CD4-positive, alpha-beta memory T cell (primary cell): ENCODE results near the gene GLUD1. TPM values are rescaled to one million over a fixed set of nuclear protein-coding genes. Genes with fewer than 3 reads are reported as not detected.
A peak's percentile ranks its signal among the peaks of the same experiment; 100 is the strongest.
"Not testable (repeated sequence)": the region's sequence is repeated elsewhere in the genome, so short reads cannot be mapped to it uniquely, and the experiment has no call there.

ENCODE experiments used
- CTCF ChIA-PET: fragments of 350-600 bp; sonication (Branson Sonifier 250); formaldehyde crosslinking; loops from one replicate; lab custom pipeline; 2021; ENCODE audit warnings: inconsistent platforms; ENCODE audit not compliant: partially characterized antibody; lab: Charles Lee
- POLR2A ChIA-PET: fragments of 350-600 bp; sonication (Branson Sonifier 250); formaldehyde crosslinking; loops from one replicate; lab custom pipeline; 2021; ENCODE audit not compliant: partially characterized antibody; lab: Charles Lee
- DNase-seq, 5 donors: peaks; one replicate each; pipeline versions ENCODE4 v3.0.0 to v3.0.0-alpha.2; 2020 to 2022; ENCODE audit warnings: mixed read lengths in 1 of 5
- H3K27ac ChIP-seq: one replicate; pipeline ENCODE4 v1.7.0; 2013; ENCODE audit warnings: low read depth, low read length
- H3K27me3 ChIP-seq: 2 replicates; pipeline ENCODE4 v1.7.0; 2013; ENCODE audit warnings: mild to moderate bottlenecking, low read length, moderate library complexity; ENCODE audit not compliant: insufficient read depth
- H3K36me3 ChIP-seq: 2 replicates; pipeline ENCODE4 v1.7.0; 2013; ENCODE audit warnings: mild to moderate bottlenecking, low read length, moderate library complexity; ENCODE audit not compliant: insufficient read depth
- H3K4me1 ChIP-seq: 2 replicates; pipeline ENCODE4 v1.7.0; 2013; ENCODE audit warnings: mild to moderate bottlenecking, low read length, moderate library complexity; ENCODE audit not compliant: insufficient read depth
- H3K4me3 ChIP-seq, 2 donors: one replicate each; pipeline ENCODE4 v1.7.0; 2013; ENCODE audit warnings: low read length in 2 of 2, mild to moderate bottlenecking in 1 of 2
- H3K9me3 ChIP-seq, 2 donors: one replicate each; pipeline ENCODE4 v1.7.0; 2013; ENCODE audit warnings: low read length in 2 of 2, control low read depth in 1 of 2; ENCODE audit not compliant: control insufficient read depth in 1 of 2
- H3K27ac Mint-ChIP-seq, 7 donors: one replicate each; pipeline ENCODE4 v1.8.0; 2020 to 2021; ENCODE audit warnings: mixed read lengths in 7 of 7, mild to moderate bottlenecking in 6 of 7, inconsistent platforms in 3 of 7, moderate library complexity in 3 of 7
- H3K27me3 Mint-ChIP-seq, 2 donors: one replicate each; pipeline ENCODE4 v1.8.0; 2020 to 2021; ENCODE audit warnings: mixed read lengths in 2 of 2
- H3K36me3 Mint-ChIP-seq, 2 donors: one replicate each; pipeline ENCODE4 v1.8.0; 2020 to 2021; ENCODE audit warnings: mixed read lengths in 2 of 2, inconsistent platforms in 1 of 2, mild to moderate bottlenecking in 1 of 2
- H3K4me1 Mint-ChIP-seq, 4 donors: one replicate each; pipeline ENCODE4 v1.8.0; 2020 to 2021; ENCODE audit warnings: mixed read lengths in 4 of 4, mild to moderate bottlenecking in 1 of 4
- H3K4me3 Mint-ChIP-seq, 8 donors: one replicate each; pipeline ENCODE4 v1.8.0; 2020 to 2021; ENCODE audit warnings: mixed read lengths in 8 of 8, mild to moderate bottlenecking in 7 of 8, moderate library complexity in 6 of 8, inconsistent platforms in 3 of 8
- H3K9me3 Mint-ChIP-seq, 8 donors: one replicate each; pipeline ENCODE4 v1.8.0; 2020 to 2021; ENCODE audit warnings: mixed read lengths in 8 of 8, mild to moderate bottlenecking in 5 of 8, inconsistent platforms in 3 of 8, moderate library complexity in 1 of 8
- intact Hi-C: fragments of 100-400 bp; cut with micrococcal nuclease; formaldehyde crosslinking; loops from one replicate; pipeline ENCODE4 v1.15.1; 2023
- polyA plus RNA-seq, 2 donors: library from polyadenylated mRNA; unstranded; fragments of 300-500 nt; fragmentation: Illumina TruSeq; gene quantifications; one replicate each; pipeline ENCODE4 v1.2.3, GENCODE V29; 2021
- total RNA-seq, 2 experiments: library from RNA; stranded (reverse); gene quantifications; one replicate each; pipeline ENCODE4 v1.2.3, GENCODE V29; 2021

Gene GLUD1
- total RNA-seq, result 10 to 100 TPM; 75.8 to 83.8 TPM
- polyA plus RNA-seq, result 100 to 1,000 TPM; 125 to 158 TPM

GRCh38 chr10:87094373-87095235 lies at the start of gene GLUD1, which contains the start of gene SHLD2:
Gene GLUD1, minus strand, starts transcription at chr10:87094843. Its CDS starts 74 bp downstream, at chr10:87094769.
Gene SHLD2, plus strand, starts transcription at chr10:87095206. Its CDS starts 56,149 bp downstream, at chr10:87151355.
- no peaks in the 10 kb centered on the region for H3K27me3 Mint-ChIP-seq
- no peaks in the 10 kb centered on the region for H3K9me3 Mint-ChIP-seq
- peaks cover 51% of the 10 kb centered on the region for H3K4me1 ChIP-seq
- no peaks in the 10 kb centered on the region for H3K36me3 ChIP-seq
- H3K27ac ChIP-seq, result peak within 1 kb of the TSS; percentile 86
- DNase-seq, result peak; percentile 86 to 90 (median 88)
- peaks cover 41 to 60% (median 50%) of the 10 kb centered on the region in 4 donors for H3K4me1 Mint-ChIP-seq
- no peaks in the 10 kb centered on the region for H3K27me3 ChIP-seq
- peak within 1 kb of the TSS; percentile 93 to 99 (median 95) for H3K27ac Mint-ChIP-seq
- H3K4me3 ChIP-seq, result peak within 1 kb of the TSS; percentile 58 to 63
- no peaks in the 10 kb centered on the region for H3K9me3 ChIP-seq
- CTCF ChIA-PET, result interaction anchor here (1.0 to 5.2 kb wide), 2 partner anchors 10 to 124 kb away, joined by 3 to 22 read pairs; no protein-coding TSS in a partner anchor
- peak within 1 kb of the TSS; percentile 91 to 97 (median 94) for H3K4me3 Mint-ChIP-seq
- peaks cover 5 to 19% of the 10 kb centered on the region in 2 donors for H3K36me3 Mint-ChIP-seq
- POLR2A ChIA-PET, result interaction anchor here (0.9 to 4.8 kb wide), 9 partner anchors 8 to 560 kb away, joined by 3 to 34 read pairs (median 5); partner anchors contain the start of gene BMPR1A
- intact Hi-C loops, result loop anchor here (1.0 to 10.0 kb wide), 5 partner anchors 123 to 768 kb away; partner anchors contain the start of genes BMPR1A, KLLN and PTEN

GRCh38 chr10:87143109-87143418 lies 48.4 kb upstream of the GLUD1 start:
- H3K9me3 Mint-ChIP-seq, intact Hi-C loops, CTCF ChIA-PET, H3K4me3 Mint-ChIP-seq, H3K36me3 Mint-ChIP-seq, H3K27me3 ChIP-seq, POLR2A ChIA-PET, H3K4me3 ChIP-seq, DNase-seq, H3K27me3 Mint-ChIP-seq, H3K4me1 Mint-ChIP-seq, H3K9me3 ChIP-seq, H3K36me3 ChIP-seq, H3K4me1 ChIP-seq, H3K27ac ChIP-seq: not testable (repeated sequence)
- peak overlapping the region in 2 of 7 donors; percentile 7 to 31 for H3K27ac Mint-ChIP-seq

GRCh38 chr10:87142230-87143108 lies 47.8 kb upstream of the GLUD1 start:
- H3K27me3 ChIP-seq, H3K27me3 Mint-ChIP-seq, H3K36me3 ChIP-seq, H3K9me3 Mint-ChIP-seq, H3K9me3 ChIP-seq, H3K36me3 Mint-ChIP-seq, H3K4me1 Mint-ChIP-seq, DNase-seq, CTCF ChIA-PET, intact Hi-C loops, POLR2A ChIA-PET, H3K4me3 ChIP-seq, H3K4me1 ChIP-seq, H3K4me3 Mint-ChIP-seq, H3K27ac ChIP-seq: not testable (repeated sequence)
- H3K27ac Mint-ChIP-seq, result peak overlapping the region in 1 of 7 donors; percentile 23

GRCh38 chr10:87137478-87137877 lies 42.8 kb upstream of the GLUD1 start:
- DNase-seq, CTCF ChIA-PET, H3K27me3 Mint-ChIP-seq, H3K4me3 ChIP-seq, POLR2A ChIA-PET, H3K4me3 Mint-ChIP-seq, H3K4me1 ChIP-seq, H3K27ac ChIP-seq, H3K36me3 ChIP-seq, H3K27me3 ChIP-seq, H3K27ac Mint-ChIP-seq, H3K9me3 ChIP-seq, H3K4me1 Mint-ChIP-seq, intact Hi-C loops: not testable (repeated sequence)
- peaks cover 21 to 25% of the 10 kb centered on the region in 2 donors for H3K36me3 Mint-ChIP-seq
- peaks cover 0 to 20% (median 7%) of the 10 kb centered on the region in 8 donors for H3K9me3 Mint-ChIP-seq

GRCh38 chr10:87134440-87134839 lies 39.8 kb upstream of the GLUD1 start:
- H3K36me3 ChIP-seq, H3K27me3 Mint-ChIP-seq, H3K9me3 ChIP-seq, H3K4me1 Mint-ChIP-seq, H3K27ac Mint-ChIP-seq, H3K4me3 Mint-ChIP-seq, H3K27ac ChIP-seq, CTCF ChIA-PET, POLR2A ChIA-PET, DNase-seq, intact Hi-C loops, H3K27me3 ChIP-seq, H3K4me3 ChIP-seq, H3K4me1 ChIP-seq: not testable (repeated sequence)
- Mint-ChIP-seq H3K9me3 (peaks cover 0 to 14% (median 7%) of the 10 kb centered on the region in 8 donors), H3K36me3 (peaks cover 28 to 35% of the 10 kb centered on the region in 2 donors)

GRCh38 chr10:87133936-87134335 lies 39.3 kb upstream of the GLUD1 start:
- H3K36me3 ChIP-seq, POLR2A ChIA-PET, H3K4me3 ChIP-seq, intact Hi-C loops, H3K4me1 Mint-ChIP-seq, CTCF ChIA-PET, H3K4me3 Mint-ChIP-seq, DNase-seq, H3K27ac ChIP-seq, H3K27ac Mint-ChIP-seq, H3K27me3 Mint-ChIP-seq, H3K4me1 ChIP-seq, H3K9me3 ChIP-seq, H3K27me3 ChIP-seq: not testable (repeated sequence)
- H3K36me3 Mint-ChIP-seq, result peaks cover 28 to 35% of the 10 kb centered on the region in 2 donors
- H3K9me3 Mint-ChIP-seq, result peaks cover 0 to 14% (median 7%) of the 10 kb centered on the region in 8 donors

GRCh38 chr10:87132176-87132575 lies 37.5 kb upstream of the GLUD1 start:
- H3K27me3 ChIP-seq, H3K4me1 ChIP-seq, H3K27ac ChIP-seq, POLR2A ChIA-PET, H3K27ac Mint-ChIP-seq, H3K36me3 ChIP-seq, H3K4me3 Mint-ChIP-seq, H3K9me3 ChIP-seq, intact Hi-C loops, CTCF ChIA-PET, H3K27me3 Mint-ChIP-seq, DNase-seq, H3K4me3 ChIP-seq: not testable (repeated sequence)
- H3K9me3 Mint-ChIP-seq, result peaks cover 0 to 11% (median 4%) of the 10 kb centered on the region in 8 donors
- peaks cover 0 to 11% (median 3%) of the 10 kb centered on the region in 4 donors for H3K4me1 Mint-ChIP-seq
- peaks cover 28 to 31% of the 10 kb centered on the region in 2 donors for H3K36me3 Mint-ChIP-seq
